ENCODE measurements around the gene ENOX2.

DNA sequence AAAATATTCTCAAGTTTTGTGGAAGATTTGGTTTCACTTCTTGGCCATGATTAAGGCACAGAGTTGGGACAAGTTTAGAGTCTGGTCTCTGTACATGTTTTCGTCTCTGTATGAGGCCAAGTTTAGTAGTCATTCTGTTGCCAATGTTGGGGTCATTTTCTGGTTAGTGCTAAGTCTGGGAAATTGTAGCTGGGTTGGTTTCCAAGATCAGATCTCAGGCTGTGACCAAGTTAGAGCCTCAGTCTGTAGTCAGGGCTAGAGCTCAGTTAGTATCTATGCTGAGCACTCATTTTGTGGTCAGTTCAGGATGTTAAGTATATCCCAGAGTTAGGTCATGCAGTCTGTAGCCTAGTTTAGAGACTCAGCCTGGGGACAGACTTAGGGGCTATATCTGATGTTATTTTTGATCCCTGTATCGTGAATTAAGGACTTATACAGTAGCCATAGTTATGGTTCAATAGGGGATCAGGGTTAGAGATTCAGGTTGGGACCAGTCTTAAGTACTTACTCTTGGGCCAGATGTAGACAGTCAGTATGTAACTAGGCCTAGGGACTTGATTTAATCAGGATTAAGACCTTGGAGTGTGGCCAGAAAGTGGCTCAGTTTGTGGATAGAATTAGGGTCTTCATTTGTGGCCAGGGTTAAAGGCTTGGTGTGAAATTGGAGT, 6.6 kb upstream of the ENOX2 start:
- TF ChIP-seq, protein P1, sequence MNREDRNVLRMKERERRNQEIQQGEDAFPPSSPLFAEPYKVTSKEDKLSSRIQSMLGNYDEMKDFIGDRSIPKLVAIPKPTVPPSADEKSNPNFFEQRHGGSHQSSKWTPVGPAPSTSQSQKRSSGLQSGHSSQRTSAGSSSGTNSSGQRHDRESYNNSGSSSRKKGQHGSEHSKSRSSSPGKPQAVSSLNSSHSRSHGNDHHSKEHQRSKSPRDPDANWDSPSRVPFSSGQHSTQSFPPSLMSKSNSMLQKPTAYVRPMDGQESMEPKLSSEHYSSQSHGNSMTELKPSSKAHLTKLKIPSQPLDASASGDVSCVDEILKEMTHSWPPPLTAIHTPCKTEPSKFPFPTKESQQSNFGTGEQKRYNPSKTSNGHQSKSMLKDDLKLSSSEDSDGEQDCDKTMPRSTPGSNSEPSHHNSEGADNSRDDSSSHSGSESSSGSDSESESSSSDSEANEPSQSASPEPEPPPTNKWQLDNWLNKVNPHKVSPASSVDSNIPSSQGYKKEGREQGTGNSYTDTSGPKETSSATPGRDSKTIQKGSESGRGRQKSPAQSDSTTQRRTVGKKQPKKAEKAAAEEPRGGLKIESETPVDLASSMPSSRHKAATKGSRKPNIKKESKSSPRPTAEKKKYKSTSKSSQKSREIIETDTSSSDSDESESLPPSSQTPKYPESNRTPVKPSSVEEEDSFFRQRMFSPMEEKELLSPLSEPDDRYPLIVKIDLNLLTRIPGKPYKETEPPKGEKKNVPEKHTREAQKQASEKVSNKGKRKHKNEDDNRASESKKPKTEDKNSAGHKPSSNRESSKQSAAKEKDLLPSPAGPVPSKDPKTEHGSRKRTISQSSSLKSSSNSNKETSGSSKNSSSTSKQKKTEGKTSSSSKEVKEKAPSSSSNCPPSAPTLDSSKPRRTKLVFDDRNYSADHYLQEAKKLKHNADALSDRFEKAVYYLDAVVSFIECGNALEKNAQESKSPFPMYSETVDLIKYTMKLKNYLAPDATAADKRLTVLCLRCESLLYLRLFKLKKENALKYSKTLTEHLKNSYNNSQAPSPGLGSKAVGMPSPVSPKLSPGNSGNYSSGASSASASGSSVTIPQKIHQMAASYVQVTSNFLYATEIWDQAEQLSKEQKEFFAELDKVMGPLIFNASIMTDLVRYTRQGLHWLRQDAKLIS (CRISPR knock-in tag; IDR thresholded peaks at IDR 0.05), result no peak
- TF ChIP-seq NCOA2 (CRISPR knock-in tag; IDR thresholded peaks at IDR 0.05), result no peak
- TF ChIP-seq ZNF839 (CRISPR knock-in tag; IDR thresholded peaks at IDR 0.05; ENCODE audit: borderline replicate concordance), result no peak
- TF ChIP-seq POLR2A (IDR thresholded peaks at IDR 0.05; ENCODE audit: insufficient read depth in 1 of 2, low read depth in 2 of 2, low read length in 2 of 2), result no peak
- no peak for TF ChIP-seq ZNF124 (CRISPR knock-in tag; IDR thresholded peaks at IDR 0.05)
- TF ChIP-seq MAFF (IDR thresholded peaks at IDR 0.05; ENCODE audit: low read depth, low read length), result no peak
- TF ChIP-seq, protein P2, sequence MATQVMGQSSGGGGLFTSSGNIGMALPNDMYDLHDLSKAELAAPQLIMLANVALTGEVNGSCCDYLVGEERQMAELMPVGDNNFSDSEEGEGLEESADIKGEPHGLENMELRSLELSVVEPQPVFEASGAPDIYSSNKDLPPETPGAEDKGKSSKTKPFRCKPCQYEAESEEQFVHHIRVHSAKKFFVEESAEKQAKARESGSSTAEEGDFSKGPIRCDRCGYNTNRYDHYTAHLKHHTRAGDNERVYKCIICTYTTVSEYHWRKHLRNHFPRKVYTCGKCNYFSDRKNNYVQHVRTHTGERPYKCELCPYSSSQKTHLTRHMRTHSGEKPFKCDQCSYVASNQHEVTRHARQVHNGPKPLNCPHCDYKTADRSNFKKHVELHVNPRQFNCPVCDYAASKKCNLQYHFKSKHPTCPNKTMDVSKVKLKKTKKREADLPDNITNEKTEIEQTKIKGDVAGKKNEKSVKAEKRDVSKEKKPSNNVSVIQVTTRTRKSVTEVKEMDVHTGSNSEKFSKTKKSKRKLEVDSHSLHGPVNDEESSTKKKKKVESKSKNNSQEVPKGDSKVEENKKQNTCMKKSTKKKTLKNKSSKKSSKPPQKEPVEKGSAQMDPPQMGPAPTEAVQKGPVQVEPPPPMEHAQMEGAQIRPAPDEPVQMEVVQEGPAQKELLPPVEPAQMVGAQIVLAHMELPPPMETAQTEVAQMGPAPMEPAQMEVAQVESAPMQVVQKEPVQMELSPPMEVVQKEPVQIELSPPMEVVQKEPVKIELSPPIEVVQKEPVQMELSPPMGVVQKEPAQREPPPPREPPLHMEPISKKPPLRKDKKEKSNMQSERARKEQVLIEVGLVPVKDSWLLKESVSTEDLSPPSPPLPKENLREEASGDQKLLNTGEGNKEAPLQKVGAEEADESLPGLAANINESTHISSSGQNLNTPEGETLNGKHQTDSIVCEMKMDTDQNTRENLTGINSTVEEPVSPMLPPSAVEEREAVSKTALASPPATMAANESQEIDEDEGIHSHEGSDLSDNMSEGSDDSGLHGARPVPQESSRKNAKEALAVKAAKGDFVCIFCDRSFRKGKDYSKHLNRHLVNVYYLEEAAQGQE (IDR thresholded peaks at IDR 0.05; ENCODE audit: borderline replicate concordance in 1 of 2, low read depth in 1 of 2, low read length in 2 of 2), result no peak
- TF ChIP-seq, protein P3, sequence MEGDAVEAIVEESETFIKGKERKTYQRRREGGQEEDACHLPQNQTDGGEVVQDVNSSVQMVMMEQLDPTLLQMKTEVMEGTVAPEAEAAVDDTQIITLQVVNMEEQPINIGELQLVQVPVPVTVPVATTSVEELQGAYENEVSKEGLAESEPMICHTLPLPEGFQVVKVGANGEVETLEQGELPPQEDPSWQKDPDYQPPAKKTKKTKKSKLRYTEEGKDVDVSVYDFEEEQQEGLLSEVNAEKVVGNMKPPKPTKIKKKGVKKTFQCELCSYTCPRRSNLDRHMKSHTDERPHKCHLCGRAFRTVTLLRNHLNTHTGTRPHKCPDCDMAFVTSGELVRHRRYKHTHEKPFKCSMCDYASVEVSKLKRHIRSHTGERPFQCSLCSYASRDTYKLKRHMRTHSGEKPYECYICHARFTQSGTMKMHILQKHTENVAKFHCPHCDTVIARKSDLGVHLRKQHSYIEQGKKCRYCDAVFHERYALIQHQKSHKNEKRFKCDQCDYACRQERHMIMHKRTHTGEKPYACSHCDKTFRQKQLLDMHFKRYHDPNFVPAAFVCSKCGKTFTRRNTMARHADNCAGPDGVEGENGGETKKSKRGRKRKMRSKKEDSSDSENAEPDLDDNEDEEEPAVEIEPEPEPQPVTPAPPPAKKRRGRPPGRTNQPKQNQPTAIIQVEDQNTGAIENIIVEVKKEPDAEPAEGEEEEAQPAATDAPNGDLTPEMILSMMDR (CRISPR knock-in tag; IDR thresholded peaks at IDR 0.05), result no peak

Data from HepG2 (cell line).